Measurements from ENCODE around the gene OR10D3.
"Not testable (repeated sequence)": the region's sequence is repeated elsewhere in the genome, so short reads cannot be mapped to it uniquely, and the experiment has no call there.

OR10D3 gene

DNA sequence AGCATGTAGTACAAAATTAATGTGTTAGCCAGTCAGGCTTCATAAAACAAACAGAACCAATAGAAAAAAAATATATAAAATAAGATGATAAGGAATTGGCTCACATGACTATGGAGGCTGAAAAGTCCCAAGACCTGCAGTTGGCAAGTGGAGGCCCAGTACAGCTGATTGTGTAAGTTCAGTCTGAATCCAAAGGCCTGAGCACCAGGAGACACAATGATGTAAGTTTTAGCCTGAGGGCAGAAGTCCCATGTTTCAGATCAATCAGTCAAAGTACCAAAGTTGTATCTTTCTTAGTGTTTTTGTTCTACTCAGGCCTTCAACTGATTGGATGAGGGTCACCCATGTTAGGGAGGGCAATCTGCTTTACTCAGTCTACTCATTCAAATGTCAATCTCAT lies 14.3 kb upstream of the OR10D3 start:
- Histone ChIP-seq H3K36me3 (replicated peaks; ENCODE audit: insufficient read depth, low read length) (no peaks in the 10 kb centered on the region), H3K27me3 (replicated peaks; ENCODE audit: insufficient read depth, low read length) (no peaks in the 10 kb centered on the region), H3K9me2 (replicated peaks; ENCODE audit: insufficient read depth, low read length) (no peaks in the 10 kb centered on the region), H3K9me3 (replicated peaks; ENCODE audit: insufficient read depth, low read length) (no peaks in the 10 kb centered on the region), H3K79me2 (ENCODE audit: low read length) (no peaks in the 10 kb centered on the region), H3K27ac (ENCODE audit: low read length) (no peak overlapping the region), H3K4me3 (ENCODE audit: low read length) (no peak overlapping the region), H3K9ac (ENCODE audit: low read length) (no peak overlapping the region), H3F3A (ENCODE audit: insufficient read depth, low read length) (no peaks in the 10 kb centered on the region), H2AFZ (ENCODE audit: low read length) (no peak overlapping the region), H3K4me1 (ENCODE audit: low read length) (no peaks in the 10 kb centered on the region), H4K20me1 (ENCODE audit: insufficient read depth, low read length) (no peaks in the 10 kb centered on the region), H3K4me2 (ENCODE audit: low read depth, low read length) (no peak overlapping the region)
- DNase-seq, result no peak
- TF ChIP-seq, protein P1, sequence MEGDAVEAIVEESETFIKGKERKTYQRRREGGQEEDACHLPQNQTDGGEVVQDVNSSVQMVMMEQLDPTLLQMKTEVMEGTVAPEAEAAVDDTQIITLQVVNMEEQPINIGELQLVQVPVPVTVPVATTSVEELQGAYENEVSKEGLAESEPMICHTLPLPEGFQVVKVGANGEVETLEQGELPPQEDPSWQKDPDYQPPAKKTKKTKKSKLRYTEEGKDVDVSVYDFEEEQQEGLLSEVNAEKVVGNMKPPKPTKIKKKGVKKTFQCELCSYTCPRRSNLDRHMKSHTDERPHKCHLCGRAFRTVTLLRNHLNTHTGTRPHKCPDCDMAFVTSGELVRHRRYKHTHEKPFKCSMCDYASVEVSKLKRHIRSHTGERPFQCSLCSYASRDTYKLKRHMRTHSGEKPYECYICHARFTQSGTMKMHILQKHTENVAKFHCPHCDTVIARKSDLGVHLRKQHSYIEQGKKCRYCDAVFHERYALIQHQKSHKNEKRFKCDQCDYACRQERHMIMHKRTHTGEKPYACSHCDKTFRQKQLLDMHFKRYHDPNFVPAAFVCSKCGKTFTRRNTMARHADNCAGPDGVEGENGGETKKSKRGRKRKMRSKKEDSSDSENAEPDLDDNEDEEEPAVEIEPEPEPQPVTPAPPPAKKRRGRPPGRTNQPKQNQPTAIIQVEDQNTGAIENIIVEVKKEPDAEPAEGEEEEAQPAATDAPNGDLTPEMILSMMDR (IDR thresholded peaks at IDR 0.05; ENCODE audit: low read length), result no peak
- no peak for TF ChIP-seq EZH2 (optimal IDR thresholded peaks at IDR 0.05; ENCODE audit: low read depth, low read length)
- TF ChIP-seq EZH2phosphoT487 (IDR thresholded peaks at IDR 0.05; ENCODE audit: low read length), result no peak

DNA sequence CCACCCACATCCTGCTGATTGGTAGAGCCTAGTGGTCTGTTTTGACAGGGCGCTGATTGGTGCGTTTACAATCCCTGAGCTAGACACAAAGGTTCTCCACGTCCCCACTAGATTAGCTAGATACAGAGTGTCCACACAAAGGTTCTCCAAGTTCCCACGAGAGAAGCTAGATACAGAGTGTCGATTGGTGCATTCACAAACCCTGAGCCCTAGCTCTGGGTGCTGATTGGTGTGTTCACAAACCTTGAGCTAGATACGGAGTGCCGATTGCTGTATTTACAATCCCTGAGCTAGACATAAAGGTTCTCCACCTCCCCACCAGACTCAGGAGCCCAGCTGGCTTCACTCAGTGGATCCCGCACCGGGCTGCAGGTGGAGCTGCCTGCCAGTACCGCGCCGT lies 12.8 kb upstream of the OR10D3 start:
- H3K36me3 ChIP-seq (replicated peaks; ENCODE audit: insufficient read depth, low read length); H3K4me3 ChIP-seq (ENCODE audit: low read length); H3F3A ChIP-seq (ENCODE audit: insufficient read depth, low read length); H3K9me2 ChIP-seq (replicated peaks; ENCODE audit: insufficient read depth, low read length); DNase-seq; H3K9ac ChIP-seq (ENCODE audit: low read length); H4K20me1 ChIP-seq (ENCODE audit: insufficient read depth, low read length); H3K79me2 ChIP-seq (ENCODE audit: low read length); H3K4me2 ChIP-seq (ENCODE audit: low read depth, low read length); H2AFZ ChIP-seq (ENCODE audit: low read length); H3K4me1 ChIP-seq (ENCODE audit: low read length); H3K27ac ChIP-seq (ENCODE audit: low read length); H3K27me3 ChIP-seq (replicated peaks; ENCODE audit: insufficient read depth, low read length); H3K9me3 ChIP-seq (replicated peaks; ENCODE audit: insufficient read depth, low read length): not testable (repeated sequence)

DNA sequence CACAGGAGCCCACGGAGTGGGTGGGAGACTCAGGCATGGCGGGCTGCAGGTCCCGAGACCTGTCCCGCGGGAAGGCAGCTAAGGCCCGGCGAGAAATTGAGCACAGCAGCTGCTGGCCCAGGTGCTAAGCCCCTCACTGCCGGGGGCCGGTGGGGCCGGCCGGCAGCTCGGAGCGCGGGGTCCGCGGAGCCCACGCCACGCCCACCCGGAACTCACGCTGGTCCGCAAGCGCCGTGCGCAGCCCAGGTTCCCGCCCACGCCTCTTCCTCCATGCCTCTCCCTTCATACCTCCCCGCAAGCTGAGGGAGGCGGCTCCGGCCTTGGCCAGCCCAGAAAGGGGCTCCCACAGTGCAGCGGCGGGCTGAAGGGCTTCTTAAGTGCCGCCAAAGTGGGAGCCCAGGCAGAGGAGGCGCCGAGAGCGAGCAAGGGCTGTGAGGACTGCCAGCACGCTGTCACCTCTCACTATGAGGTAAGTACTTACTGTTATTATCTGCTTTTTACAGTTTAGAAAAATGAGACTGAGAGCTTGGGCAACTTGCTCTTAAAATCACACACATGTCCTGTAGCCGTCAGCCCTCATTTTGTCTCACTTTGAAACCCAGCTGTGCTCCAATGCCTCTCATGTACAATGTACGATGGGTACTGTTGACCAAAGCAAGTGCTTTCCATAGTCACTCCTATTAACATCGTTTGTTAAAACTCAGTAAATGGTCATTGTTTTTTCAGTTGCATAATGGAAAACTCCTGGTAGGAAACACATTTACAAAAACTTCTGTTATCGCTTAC lies 12.2 kb upstream of the OR10D3 start:
- H3K79me2 ChIP-seq (ENCODE audit: low read length), result no peaks in the 10 kb centered on the region
- H3K4me3 ChIP-seq (ENCODE audit: low read length), result no peak overlapping the region
- H3K36me3 ChIP-seq (replicated peaks; ENCODE audit: insufficient read depth, low read length), result no peaks in the 10 kb centered on the region
- TF ChIP-seq, protein P1 (IDR thresholded peaks at IDR 0.05; ENCODE audit: low read length), result no peak
- TF ChIP-seq EZH2phosphoT487 (IDR thresholded peaks at IDR 0.05; ENCODE audit: low read length), result no peak
- H4K20me1 ChIP-seq (ENCODE audit: insufficient read depth, low read length), result no peaks in the 10 kb centered on the region
- no peak overlapping the region for H3K27ac ChIP-seq (ENCODE audit: low read length)
- no peak overlapping the region for H3K4me2 ChIP-seq (ENCODE audit: low read depth, low read length)
- H2AFZ ChIP-seq (ENCODE audit: low read length), result no peak overlapping the region
- H3F3A ChIP-seq (ENCODE audit: insufficient read depth, low read length), result no peaks in the 10 kb centered on the region
- H3K9me2 ChIP-seq (replicated peaks; ENCODE audit: insufficient read depth, low read length), result no peaks in the 10 kb centered on the region
- H3K27me3 ChIP-seq (replicated peaks; ENCODE audit: insufficient read depth, low read length), result no peaks in the 10 kb centered on the region
- no peak overlapping the region for H3K9ac ChIP-seq (ENCODE audit: low read length)
- H3K9me3 ChIP-seq (replicated peaks; ENCODE audit: insufficient read depth, low read length), result no peaks in the 10 kb centered on the region
- H3K4me1 ChIP-seq (ENCODE audit: low read length), result no peaks in the 10 kb centered on the region
- DNase-seq, result no peak

DNA sequence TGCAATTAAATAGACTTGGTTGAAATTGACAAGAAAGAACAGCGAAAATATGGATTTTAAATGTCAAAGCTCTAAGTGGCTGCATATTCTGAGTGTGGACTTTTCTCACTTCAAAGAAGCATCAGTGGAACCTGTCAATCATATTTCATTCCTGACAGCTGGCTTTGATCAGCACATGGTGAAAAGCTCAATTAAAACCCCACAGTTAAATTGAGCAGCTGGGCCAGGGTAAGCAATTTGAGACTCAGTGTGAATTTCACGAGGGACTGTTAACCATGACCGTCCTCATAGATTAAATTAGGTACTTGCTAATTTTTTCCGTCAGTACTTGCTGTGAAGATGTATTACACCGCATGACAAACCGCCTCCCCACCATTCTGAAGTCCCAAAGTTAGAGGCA lies 11.0 kb upstream of the OR10D3 start:
- Histone ChIP-seq H3K4me1 (ENCODE audit: low read length) (no peaks in the 10 kb centered on the region), H3K4me2 (ENCODE audit: low read depth, low read length) (no peak overlapping the region), H3K36me3 (replicated peaks; ENCODE audit: insufficient read depth, low read length) (no peaks in the 10 kb centered on the region), H3K9ac (ENCODE audit: low read length) (no peak overlapping the region), H3K4me3 (ENCODE audit: low read length) (no peak overlapping the region), H3F3A (ENCODE audit: insufficient read depth, low read length) (no peaks in the 10 kb centered on the region), H3K79me2 (ENCODE audit: low read length) (no peaks in the 10 kb centered on the region), H2AFZ (ENCODE audit: low read length) (no peak overlapping the region), H3K9me2 (replicated peaks; ENCODE audit: insufficient read depth, low read length) (no peaks in the 10 kb centered on the region), H3K9me3 (replicated peaks; ENCODE audit: insufficient read depth, low read length) (no peaks in the 10 kb centered on the region), H3K27ac (ENCODE audit: low read length) (no peak overlapping the region), H4K20me1 (ENCODE audit: insufficient read depth, low read length) (no peaks in the 10 kb centered on the region), H3K27me3 (replicated peaks; ENCODE audit: insufficient read depth, low read length) (no peaks in the 10 kb centered on the region)
- no peak for TF ChIP-seq EZH2phosphoT487 (IDR thresholded peaks at IDR 0.05; ENCODE audit: low read length)
- TF ChIP-seq, protein P1 (IDR thresholded peaks at IDR 0.05; ENCODE audit: low read length), result no peak
- no peak for TF ChIP-seq EZH2 (optimal IDR thresholded peaks at IDR 0.05; ENCODE audit: low read depth, low read length)
- no peak for DNase-seq
